Measurements from ENCODE around the gene RIMS4. TPM values are rescaled to one million over a fixed set of nuclear protein-coding genes. Genes with fewer than 3 reads are reported as not detected.

The RIMS4 gene
- total RNA-seq, 1 experiment from 2014 or later, result 16.3 TPM

GRCh38 chr20:44792796-44793195, 17.6 kb downstream of the RIMS4 start:
- no peak for TF ChIP-seq CTCF (conservative IDR thresholded peaks at IDR 0.05)
- H2BK12ac ChIP-seq (ENCODE audit: insufficient read length, low read depth, low read length), result no peak overlapping the region
- H3K27ac ChIP-seq (ENCODE audit: insufficient read length, low read depth, low read length), result no peak overlapping the region
- H3K23me2 ChIP-seq (ENCODE audit: insufficient read length, low read depth, low read length, poor library complexity, severe bottlenecking), result no peaks in the 10 kb centered on the region
- H2BK120ac ChIP-seq (ENCODE audit: low read depth, low read length, poor library complexity, severe bottlenecking), result no peak overlapping the region
- H3K79me2 ChIP-seq (ENCODE audit: insufficient read depth, low read length), result no peaks in the 10 kb centered on the region
- H3K27me3 Mint-ChIP-seq (ENCODE audit: low read depth), result no peaks in the 10 kb centered on the region; the same call in 1 of the 2 replicates
- no peaks in the 10 kb centered on the region for H3K79me1 ChIP-seq (ENCODE audit: insufficient read depth, low read depth, low read length, poor library complexity, severe bottlenecking)
- H3K27ac Mint-ChIP-seq, result no peak overlapping the region; a peak in 1 of 7 replicates
- no peak overlapping the region for H2AK5ac ChIP-seq (ENCODE audit: insufficient read length, low read length)
- no peak overlapping the region for H3K23ac ChIP-seq (ENCODE audit: insufficient read length, low read depth, low read length)
- no peak overlapping the region for H2BK5ac ChIP-seq (ENCODE audit: insufficient read length, low read length)
- H3K4me1 ChIP-seq (ENCODE audit: insufficient read depth, low read length), result peaks cover 8% of the 10 kb centered on the region; the same call in 1 of the 2 replicates
- no peak overlapping the region for H4K8ac ChIP-seq (replicated peaks; ENCODE audit: insufficient read length, low read depth, low read length)
- H4K91ac ChIP-seq (ENCODE audit: insufficient read length, low read depth, low read length), result no peak overlapping the region
- H3K4ac ChIP-seq (ENCODE audit: low read depth, low read length), result no peak overlapping the region
- H3K9ac ChIP-seq (ENCODE audit: extremely low read depth, insufficient read length, low read length), result no peak overlapping the region
- H3K36me3 Mint-ChIP-seq (ENCODE audit: insufficient read depth in 1 of 3, low read depth in 3 of 3), result peaks cover 0 to 4% (median 0%) of the 10 kb centered on the region in 3 experiments; a peak in 1 of 7 replicates
- no peak overlapping the region for H3T11ph ChIP-seq (ENCODE audit: low read length)
- H3K27me3 ChIP-seq (ENCODE audit: insufficient read depth, low read length), result no peaks in the 10 kb centered on the region
- H3K56ac ChIP-seq (ENCODE audit: insufficient read length, low read depth, low read length), result no peak overlapping the region
- H3K9me3 ChIP-seq (ENCODE audit: control insufficient read depth, low read depth, low read length), result no peaks in the 10 kb centered on the region
- H3K4me3 Mint-ChIP-seq, result peak overlapping the region in 1 of 2 experiments; percentile 15; a peak in 2 of 5 replicates
- H3K9me3 Mint-ChIP-seq, result no peaks in the 10 kb centered on the region
- H2AFZ ChIP-seq (ENCODE audit: low read length), result no peak overlapping the region
- no peak overlapping the region for H3K14ac ChIP-seq (ENCODE audit: insufficient read depth, low read length)
- peaks cover 23 to 42% of the 10 kb centered on the region in 2 experiments for H3K4me1 Mint-ChIP-seq
- no peak overlapping the region for H3K4me2 ChIP-seq (ENCODE audit: insufficient read depth, insufficient read length, low read length)
- DNase-seq, result no peak
- no peak overlapping the region for H2BK20ac ChIP-seq (ENCODE audit: low read depth, low read length, poor library complexity, severe bottlenecking)
- H4K20me1 ChIP-seq (ENCODE audit: control insufficient read depth, insufficient read depth, insufficient read length), result no peaks in the 10 kb centered on the region
- no peak overlapping the region for H3K18ac ChIP-seq (ENCODE audit: insufficient read length, low read depth, low read length)
- whole genome bisulfite sequencing (ENCODE audit: extremely low coverage, insufficient read length, low lambda C conversion rate), result no CpG with 5 or more reads among the region's 7 CpGs
- no peak overlapping the region for H4K5ac ChIP-seq (ENCODE audit: insufficient read length, low read depth, low read length)
- no peak overlapping the region for H2BK15ac ChIP-seq (ENCODE audit: low read depth, low read length)

Data from H9 (cell line).